Measurements from ENCODE around the gene NOS1AP.

NOS1AP gene

DNA sequence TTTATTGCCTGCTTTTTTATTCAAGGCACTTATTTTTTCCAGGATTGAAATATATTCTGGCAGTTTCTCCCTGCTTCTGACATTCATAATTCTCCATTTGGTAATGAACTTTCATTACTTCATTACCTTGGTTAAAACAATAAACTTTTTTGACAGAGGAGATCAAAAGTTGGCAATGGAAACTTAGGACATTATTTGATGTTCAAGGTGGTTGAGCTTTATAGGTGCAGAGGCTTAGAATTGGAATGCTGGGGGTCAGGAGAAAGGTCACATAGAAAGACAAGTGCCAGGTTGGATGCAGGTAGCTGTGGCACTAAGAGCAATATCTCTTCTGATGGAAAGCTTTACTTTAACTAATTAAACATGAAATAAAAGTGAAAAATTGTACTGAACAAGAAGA is 154.8 kb downstream of the NOS1AP start:
- no peak for DNase-seq

DNA sequence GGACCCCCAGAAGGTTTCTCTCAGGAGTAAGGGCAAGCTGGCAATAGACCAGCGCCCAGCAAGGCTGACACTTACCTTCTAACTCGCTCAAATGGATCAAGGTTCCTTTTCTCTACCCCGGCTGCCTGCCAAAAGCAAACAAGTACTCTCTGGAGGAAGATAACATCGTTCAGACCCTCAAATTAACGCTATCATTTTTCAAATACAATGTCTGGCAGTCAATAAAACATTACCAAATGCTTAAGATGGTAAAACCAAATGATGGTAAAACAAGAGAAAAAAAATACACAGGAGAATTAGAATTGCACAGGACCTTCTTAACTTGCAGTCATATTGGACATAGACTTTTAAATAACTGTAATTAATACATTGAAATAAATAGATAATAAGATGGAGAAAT is 159.1 kb downstream of the NOS1AP start:
- no peak for DNase-seq

DNA sequence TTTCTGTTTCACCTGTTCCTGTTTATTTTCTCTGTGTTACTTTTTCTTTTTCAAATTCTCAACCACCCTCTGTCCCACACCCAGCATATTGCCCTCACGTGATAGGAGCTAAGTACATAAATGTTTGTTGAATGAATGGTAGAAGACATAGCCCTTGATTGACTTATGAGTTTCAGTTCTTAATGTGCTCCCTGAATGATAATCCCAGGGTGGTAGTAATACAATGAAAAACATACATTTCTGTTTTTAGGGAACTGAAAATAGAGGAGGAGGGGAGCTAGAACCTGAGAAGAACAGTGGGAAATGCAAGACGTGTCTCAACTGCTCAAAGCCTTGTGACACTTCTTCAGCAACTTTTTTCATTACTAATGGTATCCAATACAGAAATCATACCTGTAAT is 160.1 kb downstream of the NOS1AP start:
- DNase-seq, result no peak

DNA sequence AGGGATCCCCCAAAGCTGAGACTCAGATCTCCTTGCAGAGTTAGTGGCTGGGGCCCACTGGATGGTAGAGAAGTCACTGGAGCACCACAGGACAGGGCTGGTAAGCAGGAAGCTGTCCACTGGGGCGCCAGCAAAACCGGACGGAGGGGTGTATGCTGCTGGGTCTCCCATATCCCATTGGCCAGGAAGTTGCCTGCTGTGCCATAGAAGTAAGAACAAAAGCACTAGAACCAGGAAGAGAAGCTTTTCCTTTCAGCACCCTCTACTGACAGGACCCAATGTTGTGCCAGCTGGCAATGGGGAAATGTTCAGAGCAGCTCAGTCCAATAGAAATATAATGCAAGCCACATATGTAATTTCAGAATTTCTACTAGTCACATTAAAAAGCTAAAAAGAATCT is 160.6 kb downstream of the NOS1AP start:
- DNase-seq, result no peak

DNA sequence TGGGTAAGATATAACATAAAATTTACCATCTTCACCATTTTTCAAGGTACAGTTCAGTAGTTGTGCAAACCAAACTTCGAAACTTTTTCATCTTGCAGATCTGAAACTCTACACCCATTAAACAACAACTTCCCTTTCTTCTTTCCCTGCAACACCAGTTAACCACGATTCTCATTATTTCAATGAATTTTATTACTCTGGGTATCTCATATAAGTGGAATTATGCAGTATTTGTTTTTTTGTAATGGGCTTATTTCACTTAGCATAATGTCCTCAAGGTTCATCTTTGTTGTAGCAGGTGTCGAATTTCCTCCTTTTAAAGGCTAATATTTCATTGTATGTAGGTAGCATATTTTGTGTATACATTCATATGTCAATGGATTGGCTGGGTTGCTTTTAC is 161.0 kb downstream of the NOS1AP start:
- DNase-seq, result no peak

DNA sequence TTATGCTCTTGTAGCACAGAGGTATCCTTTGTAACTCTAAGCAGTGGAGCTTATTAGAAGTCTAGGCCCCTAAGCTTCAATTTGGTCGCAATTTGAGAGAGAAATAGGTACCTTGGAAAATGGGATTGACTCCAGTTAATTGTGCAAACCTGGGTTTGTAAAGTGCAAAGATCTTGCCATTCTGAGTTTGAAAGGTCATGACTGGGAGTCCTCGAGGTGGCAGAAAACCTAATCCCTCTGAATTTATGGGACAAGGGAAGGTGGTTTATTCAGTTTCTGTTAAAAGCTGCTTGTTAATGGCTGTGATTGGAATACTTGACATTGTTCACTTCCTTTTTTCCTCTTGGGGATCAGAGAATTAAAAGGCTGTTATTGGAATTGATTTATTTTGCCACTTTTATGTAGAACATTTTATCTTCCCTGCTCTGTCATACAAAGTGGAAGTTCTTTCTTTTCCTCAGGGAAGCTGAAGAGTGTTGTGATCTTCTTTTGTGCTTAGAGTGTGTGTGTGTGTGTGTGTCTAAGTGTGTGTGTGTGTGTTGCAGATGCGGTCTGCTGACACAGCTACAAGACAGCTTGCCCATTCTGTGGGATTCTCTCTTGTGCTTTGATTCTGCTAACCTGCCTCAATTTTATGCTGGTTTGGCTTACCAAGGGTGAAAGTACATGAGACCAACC is 162.7 kb downstream of the NOS1AP start:
- DNase-seq, result no peak

DNA sequence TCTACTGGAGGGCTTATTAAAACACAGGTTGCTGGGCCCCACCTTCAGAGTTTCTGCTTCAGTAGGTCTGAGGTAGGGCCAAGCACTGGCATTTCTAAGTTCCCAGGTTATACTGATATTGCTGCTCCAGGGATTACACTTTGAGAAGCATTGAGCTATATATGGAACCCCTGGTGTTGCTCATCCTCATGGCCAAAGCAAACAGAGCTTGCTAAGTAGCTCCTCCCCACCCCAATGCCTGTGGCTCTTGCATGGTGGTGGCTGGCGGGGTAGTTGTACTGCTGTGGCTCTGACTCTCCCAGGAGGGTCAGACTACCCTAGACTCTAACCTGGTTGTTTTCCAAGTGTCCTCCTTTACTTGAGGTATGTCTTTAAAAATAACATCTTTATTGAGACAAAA is 163.6 kb downstream of the NOS1AP start:
- no peak for DNase-seq

DNA sequence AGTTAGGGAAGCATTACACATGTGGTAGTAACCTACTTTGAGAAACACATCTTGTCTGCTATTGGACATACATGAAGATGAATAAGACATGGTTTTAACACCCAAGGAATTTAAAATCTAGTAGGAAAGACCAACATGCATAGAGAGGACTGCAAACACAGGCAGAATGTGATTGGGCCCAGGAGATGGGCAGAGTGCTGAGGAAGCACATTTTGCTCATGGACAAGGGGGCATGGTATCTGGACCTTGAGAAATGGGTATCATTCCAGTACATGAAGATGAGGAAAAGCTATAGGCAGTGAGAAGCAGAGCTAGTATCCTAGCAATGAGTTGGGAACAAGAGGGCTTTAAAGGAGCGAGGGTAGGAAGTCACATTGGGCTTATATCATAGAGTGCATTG is 164.4 kb downstream of the NOS1AP start:
- DNase-seq, result no peak

DNA sequence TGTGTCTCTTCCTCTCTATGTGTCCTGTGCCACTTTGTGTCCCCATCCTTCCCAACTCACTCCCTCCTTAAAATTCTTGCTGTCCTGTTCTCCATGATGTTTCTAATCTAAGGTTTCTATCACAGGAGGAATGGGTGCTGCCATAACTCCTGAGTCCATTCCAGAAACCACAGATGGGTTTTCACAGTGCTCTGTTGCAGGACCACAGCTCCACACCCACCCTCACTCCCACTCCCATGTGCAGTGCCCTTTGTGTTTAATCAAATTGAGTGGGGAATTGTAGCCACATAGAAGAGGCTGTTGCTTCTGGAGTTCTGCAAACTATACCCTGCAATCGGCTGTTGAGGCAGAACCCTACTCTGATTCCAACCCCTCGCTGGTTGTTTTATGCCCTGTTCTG is 165.1 kb downstream of the NOS1AP start:
- no peak for DNase-seq

DNA sequence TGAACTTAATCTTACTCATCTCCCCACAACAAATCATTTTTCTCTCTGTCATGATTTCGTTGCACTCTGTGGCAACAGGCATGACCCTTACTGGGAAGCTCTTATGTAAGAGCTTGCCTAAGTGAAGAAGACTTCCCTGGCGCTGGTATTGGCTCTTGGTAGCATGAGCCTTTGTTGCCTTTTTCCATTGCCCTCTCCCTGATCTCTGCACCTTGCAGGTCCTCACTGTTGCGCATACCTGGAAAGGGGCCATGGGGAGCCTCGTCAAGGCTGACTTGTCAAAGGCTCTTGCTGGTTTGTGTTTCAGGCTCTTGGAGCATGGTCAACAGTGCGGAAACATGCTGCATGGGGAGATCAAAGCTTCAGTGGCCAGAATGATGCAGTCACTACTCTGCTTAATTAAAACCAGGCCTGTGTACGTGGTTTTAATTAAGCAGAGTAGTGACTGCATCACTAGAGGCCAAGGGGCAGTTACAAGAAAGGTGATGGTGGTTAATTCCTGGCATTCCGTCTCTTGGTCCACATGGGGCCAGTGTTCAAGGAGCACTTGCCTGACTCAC is 165.8 kb downstream of the NOS1AP start:
- no peak for DNase-seq

DNA sequence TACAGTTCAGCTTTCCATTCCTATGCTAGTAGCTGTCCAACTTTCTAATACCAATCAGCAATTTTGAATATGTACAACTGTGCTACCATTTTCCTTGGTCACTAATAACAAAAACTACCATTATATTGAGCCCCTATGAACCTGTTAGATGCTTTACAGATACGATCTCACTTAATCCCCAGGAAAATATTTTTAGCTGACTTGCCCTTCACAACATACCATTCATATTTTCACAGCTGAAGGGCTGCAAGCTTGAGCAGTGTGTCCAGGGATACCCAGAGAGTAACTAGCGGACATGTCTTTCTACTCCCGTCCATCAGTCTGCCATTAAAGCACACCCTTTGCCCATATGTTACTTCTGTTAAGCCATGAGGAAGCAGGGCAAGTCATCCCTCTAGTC is 166.7 kb downstream of the NOS1AP start:
- DNase-seq, result no peak

DNA sequence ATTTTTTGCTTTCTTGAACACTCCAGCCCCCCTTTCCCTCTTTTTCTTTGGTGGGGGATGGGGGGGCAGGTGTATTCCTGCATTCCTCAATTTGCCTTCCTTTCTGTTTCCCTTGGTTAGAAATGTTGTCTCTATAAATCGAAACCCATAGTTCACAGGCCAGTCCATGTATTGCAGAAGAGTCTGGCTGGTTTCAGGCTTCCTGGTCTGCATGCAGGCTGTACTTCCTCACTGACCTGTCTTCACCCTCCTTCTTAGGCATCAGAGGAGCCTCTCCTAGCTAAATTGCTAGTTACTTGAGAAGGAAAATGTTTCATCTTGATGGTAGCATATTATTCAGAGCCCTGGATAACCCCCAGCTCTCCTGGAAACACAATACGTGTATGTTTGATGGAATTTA is 167.1 kb downstream of the NOS1AP start:
- DNase-seq, result no peak

DNA sequence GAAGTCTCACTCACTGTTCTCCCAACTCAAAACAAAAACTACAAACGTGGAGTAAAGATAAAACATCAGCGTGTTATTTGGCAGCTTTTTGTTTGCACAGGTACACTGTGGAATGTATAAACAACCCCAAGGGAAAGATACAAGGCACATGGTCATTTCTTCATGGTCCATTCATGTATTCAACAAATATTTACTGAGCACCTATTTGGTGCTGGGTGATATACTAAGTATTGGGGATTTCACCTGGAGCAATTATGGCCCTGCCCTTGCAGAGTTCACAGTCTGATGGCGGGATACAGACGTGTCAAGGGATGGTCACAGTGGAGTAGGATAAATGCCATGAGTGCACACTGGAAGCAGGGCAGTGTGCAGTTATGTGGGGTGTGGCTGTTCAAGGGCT is 171.1 kb downstream of the NOS1AP start:
- no peak for DNase-seq

DNA sequence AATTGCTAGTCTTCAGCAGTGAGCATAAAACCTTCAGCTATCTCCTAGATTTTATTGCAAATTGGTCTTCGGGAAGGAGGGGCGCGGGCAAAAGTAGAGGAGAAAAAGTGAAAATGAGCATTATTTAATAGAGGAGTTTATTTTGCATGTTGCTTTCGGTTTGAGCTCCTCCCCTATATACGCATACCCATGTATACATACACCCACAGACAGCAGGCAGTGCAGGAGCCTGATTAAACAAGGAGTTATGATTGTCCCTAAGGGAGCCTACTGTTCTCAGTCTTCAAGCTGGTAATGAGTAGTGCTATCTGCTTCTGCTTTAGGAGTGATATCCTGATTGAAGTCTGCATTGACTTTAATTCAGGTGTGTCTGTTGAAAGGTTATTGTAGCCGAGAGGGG is 173.3 kb downstream of the NOS1AP start:
- DNase-seq, result no peak

DNA sequence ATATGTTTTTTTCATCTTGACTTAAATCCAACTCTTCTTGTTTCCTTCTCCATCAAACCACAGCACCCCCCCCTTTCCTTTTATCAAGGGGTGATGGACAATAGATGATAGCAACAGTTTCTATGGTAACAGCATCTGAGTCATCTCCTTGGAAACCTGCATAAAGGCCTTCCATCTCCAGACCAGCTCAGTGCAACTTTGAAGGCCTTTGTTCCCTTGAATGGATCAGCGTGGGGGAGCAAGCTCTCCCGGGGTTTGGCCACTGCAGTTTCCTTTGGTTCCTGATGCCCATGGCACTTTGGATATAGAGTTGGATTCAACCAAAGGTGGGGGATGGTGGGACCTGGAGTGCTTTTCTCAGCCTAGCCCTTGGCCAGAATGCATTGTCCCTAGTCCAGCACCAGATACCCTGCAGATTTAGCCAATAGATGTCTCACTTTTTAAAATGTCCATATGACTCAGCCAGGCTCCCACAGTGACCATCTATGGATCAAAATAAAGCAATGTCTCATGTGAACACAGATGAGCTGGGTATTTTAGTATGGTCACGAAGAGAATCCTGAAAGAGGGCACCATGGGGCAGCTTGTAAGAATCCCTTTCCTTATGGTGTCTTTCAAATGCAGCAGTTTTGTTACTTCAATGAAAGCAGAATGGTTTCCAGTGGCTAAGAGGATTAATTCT is 179.5 kb downstream of the NOS1AP start:
- DNase-seq, result no peak

DNA sequence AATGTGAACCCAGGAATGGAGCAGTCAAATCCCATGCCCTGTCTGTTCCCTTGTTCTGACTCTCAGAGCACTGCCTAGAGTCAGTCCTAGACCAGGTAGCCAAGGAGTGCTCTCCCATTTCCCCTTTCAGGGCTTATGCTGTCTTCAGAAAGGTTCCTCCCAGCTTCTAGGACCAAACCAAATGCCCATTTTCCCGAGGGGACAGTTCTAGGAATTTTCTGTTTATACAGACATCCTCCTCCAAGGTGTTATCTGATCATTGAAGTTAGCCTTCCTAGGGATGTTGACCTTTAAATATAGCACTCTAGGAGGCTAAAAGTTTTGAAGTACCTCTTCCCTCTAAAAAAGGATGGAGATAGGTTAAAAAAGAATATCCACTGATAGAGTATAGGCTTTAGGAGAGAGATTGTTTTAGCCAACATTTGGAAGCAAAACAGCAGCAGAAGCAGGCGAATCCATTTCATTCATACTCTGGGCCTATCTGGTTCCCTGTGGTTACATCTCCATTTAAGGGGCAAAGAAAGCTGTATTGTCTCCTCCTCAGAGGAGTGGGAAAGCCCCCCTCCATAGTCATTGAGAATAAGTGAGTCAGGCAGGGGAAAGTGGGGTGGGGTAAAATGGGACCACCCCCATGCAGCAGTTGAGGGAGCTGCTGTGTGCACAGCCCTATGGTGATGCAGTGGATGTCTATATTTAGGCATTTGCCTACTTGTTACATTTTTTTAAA is 180.7 kb downstream of the NOS1AP start:
- no peak for DNase-seq

DNA sequence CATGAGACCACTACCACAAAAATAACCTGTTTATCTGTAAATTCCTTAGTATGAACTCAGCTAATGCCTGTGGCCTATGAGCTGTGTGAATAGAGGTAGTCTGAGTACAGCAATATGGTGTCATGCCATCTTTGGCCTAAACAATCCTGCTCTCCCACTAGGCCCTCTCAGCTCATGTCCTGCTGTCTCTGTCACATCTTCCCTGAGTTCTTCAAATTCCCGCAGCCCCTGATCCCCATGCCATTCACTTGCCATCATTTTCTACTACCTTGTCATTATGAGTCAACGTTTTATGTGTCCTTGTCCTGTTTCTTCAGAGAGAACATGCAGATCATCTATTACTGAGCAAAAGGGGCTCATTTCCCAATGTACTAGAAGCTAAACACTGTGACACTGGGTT is 181.6 kb downstream of the NOS1AP start:
- no peak for DNase-seq

DNA sequence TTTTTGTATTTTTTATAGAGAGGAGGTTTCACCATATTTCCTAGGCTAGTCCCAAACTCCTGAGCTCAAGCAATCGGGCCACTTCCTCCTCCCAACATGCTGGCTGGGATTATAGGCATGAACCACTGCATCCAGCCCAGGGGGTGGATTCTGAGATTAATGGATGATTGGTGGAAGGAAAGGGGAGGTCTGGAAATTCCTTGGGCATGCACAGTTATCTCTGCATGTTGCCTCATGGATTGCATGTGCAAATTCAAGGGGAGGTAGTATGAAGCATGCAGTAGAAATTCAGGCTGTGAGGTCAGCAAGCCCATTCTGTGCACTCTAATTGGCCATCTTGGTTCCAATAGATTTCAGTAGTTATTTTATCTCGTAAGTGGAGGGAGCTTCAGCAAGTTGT is 182.7 kb downstream of the NOS1AP start:
- DNase-seq, result no peak

DNA sequence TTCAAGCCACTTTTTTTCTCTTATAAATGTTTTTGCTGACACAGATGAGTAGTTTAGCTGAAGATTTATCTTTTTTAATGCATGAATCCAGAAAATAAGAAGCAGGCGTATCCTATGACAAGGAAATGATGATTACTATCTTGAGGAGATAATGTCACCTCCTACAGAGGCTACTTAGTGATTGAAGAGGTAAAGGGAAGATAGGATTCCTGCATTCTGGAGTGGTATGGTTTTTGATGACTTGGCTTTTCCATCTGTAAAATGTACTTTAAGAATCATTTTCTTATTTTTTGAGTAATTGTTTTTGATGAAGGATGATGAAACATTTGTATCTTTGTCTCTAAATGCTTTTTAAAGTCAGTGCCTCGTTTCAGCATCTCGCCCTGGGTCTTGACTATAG is 184.3 kb downstream of the NOS1AP start:
- DNase-seq, result no peak

DNA sequence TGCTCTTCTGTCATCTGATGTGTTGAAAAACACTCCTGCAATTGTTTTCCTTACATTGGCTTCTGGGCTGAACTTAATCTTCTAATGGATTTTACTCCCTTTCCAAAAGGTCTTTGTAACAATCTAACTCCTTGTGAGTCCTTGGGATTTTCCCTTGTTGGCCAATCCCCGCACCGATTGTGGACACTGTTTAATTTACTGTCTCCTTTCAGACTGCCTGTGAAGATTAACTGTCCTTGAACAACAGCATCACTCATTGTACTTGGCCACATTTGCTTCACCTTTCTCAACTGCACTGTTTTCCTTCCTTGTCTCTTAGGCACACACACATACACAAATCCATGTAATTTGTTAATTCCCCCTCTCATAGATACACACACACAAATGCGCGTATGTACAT is 186.8 kb downstream of the NOS1AP start:
- no peak for DNase-seq

DNA sequence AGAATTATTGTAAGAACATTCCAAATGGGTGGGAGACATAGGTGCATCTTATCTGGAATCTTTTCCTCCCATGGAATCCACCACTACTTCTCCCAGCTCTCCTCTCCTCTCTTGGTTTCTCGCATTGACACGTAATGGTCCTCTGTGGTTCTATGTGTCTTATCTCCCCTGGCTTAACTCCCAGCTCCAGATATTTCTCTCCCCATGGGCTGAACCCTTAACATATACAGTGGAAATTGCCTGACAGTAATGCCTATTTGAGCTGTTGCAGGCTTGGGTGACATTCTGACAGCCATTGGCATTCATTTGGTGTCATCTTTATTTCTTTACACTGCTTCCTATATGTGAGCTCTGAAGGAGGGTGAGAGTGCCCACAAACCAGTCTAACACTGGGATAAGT is 188.9 kb downstream of the NOS1AP start:
- DNase-seq, result no peak

DNA sequence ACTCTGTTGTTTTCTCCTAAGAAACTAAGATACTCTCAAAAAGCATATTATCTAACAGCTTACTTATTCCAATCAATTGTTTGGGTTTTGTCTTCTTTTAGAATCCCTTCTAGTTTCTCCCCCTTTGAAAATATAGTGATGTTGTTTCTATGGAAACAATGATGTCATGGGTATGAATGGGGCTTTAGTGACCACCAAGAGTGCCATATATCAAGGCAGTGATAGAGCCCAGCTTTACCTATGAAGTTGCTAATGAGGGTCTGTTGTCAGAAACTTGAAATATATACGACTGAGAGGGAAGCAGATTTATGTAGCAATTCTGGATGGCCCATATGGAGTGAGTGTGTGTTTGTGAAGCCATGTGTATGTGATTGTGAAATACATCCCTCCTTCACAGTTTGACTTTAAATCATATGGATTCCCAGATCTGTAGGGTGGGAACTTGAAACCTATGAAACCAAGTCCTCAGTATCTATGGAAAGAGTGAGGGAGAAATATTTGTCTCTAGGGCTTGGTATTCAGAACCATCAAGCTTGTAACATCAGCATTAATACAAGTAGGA is 190.5 kb downstream of the NOS1AP start:
- DNase-seq, result no peak

DNA sequence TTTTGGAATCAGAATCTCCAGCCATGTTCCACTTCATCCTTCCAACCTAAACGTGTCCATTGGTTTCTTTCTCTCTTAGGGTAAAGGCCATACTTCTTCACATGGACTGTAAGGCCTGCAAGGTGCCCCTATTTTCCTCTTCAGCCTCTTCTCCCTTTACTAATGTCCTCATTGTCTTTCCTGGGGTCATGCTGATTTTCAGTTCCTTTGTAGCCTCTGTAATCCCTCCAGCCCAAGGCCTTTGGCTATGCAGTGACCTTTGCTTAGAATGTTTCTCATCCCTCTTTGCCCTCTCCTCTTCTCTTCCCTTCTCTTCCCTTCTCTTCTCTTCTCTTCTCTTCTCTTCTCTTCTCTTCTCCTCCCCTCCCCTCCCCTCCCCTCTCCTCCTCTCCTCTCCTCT is 194.6 kb downstream of the NOS1AP start:
- no peak for DNase-seq

DNA sequence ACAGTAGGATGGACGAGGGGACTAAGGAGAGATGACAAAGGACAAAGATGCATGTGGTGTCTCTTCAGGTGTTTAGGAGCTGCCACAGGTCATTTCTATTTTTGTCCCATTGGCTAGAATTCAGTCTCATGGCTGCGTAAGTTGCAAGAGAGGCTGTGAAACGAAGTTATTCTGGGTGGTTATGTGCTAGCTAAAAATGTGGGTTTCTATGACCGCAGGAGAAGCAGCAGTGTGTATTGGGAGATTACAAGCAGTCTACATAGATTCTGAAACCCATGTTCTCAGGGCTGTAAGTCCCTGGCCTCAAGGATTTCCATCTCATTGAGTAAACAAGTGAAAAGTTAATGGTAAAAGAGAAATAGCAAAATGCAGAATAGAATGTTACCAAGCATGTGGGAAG is 196.5 kb downstream of the NOS1AP start:
- DNase-seq, result no peak
